GM12874 (cell line): Measurements from ENCODE around the gene SLC38A3.

Source experiments
- CTCF ChIP-seq: IDR thresholded peaks from 2 replicates; pipeline ENCODE4 v1.5.1; 2011; ENCODE audit warnings: low read depth, mild to moderate bottlenecking, control low read depth, low read length, moderate library complexity; ENCODE audit not compliant: insufficient read depth

SLC38A3 gene

GRCh38 chr3:50269460-50269859 is 64.4 kb downstream of the SLC38A3 start:
- TF ChIP-seq CTCF = no peak

- no peak for TF ChIP-seq CTCF
These were observed 64.9 kb downstream of the SLC38A3 start for GRCh38 chr3:50269977-50270413.

- TF ChIP-seq CTCF = no peak
These were observed 65.6 kb downstream of the SLC38A3 start for GRCh38 chr3:50270422-50271224.
